NCI-H146 (cell line): ENCODE measurements around the gene GRAP.
"Not testable (repeated sequence)": the region's sequence is repeated elsewhere in the genome, so short reads cannot be mapped to it uniquely, and the experiment has no call there.

ENCODE experiments used
- DNase-seq: peaks from one replicate; lab custom pipeline; 2025; lab: John Stamatoyannopoulos, UW

Gene GRAP

DNA sequence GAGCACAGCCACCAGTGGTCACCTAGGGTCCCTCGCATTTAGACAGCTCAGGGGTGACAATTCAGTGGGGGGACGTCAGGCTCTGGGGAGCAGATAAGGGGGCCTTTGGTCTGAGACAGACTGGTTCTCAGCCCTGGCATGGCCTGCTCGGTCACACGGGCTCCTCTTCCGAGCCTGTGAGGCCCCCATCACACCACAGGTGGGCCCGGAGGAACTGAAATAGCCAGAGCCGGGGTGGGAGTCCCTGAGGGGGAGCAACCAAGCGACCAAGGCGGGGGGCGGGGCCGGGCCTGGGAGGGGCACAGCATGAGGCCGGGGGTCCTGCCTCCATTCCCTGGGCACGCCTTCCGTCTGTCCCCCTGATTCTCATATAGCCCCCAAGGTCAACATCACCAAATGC lies 4.4 kb downstream of the GRAP start:
- not testable (repeated sequence) for DNase-seq

DNA sequence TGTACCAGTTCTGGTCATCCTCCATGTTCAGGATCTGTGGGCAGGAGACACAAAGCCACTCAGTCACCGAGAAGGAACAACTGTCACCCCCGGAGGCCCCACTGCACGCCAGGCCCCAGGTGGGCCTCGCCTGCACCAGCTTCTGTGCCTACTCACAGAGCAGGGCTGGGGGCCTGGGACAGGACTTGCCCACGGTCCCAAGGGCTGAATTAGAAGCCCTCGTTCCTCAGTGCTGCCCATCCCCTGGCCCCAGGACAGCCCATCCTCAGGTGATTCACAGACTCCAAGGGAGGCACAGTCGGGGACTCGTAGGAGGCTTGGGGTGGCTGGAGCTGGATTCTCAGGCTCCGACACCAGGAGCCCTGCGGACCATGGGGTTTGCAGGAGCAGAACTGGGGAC lies 4.9 kb downstream of the GRAP start:
- not testable (repeated sequence) for DNase-seq

DNA sequence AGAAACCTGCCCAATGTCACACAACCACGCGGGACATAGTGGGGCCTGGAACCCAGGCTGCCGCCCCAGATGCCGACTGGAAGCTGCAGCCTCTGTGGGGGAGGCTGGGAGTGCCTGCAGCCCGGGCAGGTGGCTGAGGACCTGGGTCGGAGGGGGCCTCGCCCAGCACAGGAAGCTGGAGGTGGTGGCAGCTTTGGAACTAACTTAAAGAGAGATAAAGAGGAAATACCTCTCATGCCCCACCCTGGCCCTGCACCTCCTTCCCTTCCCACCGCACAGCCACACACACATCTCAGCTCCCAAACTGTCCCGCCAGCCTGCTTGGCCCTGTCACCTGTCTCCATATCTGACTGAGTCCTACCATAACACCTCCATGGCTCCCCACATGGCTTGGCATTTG lies 6.4 kb downstream of the GRAP start:
- not testable (repeated sequence) for DNase-seq

DNA sequence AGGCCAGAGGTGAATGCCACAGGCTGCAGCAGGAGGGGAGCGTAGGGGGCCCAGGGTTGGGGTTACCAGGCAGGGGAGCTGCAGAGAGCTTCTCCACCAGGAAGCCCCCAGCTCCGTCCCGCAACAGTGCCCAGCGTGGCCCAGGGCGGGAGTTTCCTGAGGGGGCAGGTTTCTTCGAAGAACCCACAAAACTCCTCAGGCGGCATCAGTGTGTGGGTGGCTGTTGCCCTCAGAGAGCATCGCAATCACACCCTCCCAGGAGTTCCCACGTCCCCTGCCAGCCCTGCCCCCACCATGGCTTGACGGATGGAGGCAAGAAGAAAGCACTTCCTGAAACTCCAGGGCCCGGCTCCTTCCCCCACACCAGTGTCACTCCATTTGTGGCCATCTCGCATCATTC lies 8.0 kb downstream of the GRAP start:
- DNase-seq, result not testable (repeated sequence)

DNA sequence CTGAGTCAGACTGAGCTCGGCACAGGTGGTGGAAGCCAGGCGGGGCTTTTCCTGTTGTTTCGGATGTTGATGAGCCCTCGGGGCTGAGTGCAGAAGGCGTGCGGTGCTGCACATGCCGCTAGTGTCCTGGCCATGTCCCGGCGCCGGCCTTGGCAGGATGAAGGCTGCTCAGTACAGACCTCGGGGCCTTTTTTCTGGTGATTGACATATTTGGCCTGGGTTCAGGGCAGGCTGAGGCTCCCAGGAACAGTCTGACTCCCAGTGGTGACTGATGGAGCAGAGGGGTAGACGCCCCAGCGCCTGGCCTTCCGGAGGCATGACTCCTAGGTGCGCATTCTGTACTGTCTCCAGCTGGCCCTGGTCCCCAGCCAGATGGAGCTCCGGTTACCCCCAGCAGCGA lies 8.8 kb downstream of the GRAP start:
- not testable (repeated sequence) for DNase-seq

DNA sequence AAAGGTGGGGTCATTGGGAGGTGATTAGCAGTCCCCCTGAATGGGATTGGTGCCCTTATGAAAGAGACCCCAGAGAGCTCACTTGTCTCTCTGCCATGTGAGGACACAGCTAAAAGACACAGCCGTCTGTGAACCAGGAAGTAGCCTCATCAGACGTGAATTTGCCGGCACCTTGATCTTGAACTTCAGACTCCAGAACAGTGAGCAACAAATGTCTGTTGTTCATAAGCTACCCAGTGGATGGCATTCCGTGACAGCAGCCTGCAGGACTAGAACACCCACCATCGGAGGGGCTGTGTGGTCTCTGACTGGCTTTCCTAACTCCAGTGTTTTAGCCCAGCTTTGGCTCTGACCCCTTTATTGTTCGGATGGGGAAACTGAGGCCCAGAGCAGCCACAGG lies 9.2 kb downstream of the GRAP start:
- DNase-seq, result not testable (repeated sequence)

DNA sequence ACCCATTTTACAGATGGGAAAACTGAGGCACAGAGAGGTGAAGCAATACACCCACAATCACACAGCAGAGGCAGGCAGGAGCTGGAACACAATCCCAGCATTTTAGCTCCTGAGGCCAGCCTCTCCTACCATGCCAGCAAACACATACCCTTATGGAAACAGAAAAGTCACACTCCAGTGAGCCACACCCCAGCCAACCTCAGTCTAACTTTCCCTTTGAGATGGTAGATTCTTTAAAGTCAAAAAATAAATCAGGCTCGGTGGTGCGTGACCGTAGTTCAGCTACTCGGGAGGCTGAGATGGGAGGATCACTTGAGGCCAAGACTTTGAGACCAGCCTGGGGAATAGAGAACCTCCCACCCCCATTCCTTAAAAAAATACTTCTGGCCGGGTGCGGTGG lies 10.6 kb downstream of the GRAP start:
- not testable (repeated sequence) for DNase-seq

DNA sequence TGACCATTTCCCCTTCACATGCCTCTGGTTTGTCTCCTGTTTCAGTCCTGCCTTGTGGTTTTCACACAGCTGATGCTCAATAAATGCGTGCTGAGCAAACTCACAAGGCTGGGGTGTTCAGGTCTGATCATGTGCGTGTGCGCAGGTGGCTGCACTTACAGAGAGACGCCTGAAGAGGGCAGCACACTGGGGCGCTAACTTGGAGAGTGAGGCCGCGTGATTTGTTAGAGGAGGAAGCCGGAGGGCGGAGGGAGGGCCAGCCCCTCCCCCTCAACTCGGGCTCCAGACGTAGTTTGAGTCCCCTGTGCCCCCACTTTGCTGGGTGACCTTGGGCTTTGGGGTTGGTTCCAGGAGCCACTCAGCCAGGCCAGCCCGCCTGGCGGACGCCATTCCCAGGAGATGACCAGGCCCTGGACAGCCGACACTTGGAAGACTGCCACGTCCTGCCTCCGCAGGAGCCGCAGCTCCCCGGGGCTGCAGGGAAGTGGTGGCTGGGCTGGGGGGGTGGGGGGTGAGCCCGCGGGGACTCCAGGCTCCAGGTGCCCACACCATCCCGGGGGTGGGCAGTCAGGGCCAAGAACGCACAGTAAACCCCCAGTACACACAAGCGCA lies 14.3 kb downstream of the GRAP start:
- not testable (repeated sequence) for DNase-seq

DNA sequence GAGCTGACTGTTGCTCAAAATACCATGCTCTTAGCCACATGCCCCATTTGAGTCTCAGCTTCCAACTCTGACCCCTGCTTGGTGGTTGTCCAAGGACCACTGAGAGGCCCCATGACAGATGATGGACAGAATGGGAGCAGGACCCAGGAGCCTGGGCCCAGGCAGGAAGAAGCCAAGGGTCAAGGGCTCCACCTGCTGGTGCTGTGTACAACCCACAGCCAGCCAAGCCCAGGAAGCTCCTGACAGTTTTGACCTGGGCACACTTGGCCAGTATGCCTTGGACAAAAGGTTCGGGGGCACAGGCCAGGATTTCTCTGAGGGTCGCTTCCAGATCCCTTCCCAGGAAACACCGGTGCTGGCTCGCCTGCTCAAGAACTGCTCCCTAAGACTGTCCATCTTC lies 15.0 kb downstream of the GRAP start:
- DNase-seq, result not testable (repeated sequence)

DNA sequence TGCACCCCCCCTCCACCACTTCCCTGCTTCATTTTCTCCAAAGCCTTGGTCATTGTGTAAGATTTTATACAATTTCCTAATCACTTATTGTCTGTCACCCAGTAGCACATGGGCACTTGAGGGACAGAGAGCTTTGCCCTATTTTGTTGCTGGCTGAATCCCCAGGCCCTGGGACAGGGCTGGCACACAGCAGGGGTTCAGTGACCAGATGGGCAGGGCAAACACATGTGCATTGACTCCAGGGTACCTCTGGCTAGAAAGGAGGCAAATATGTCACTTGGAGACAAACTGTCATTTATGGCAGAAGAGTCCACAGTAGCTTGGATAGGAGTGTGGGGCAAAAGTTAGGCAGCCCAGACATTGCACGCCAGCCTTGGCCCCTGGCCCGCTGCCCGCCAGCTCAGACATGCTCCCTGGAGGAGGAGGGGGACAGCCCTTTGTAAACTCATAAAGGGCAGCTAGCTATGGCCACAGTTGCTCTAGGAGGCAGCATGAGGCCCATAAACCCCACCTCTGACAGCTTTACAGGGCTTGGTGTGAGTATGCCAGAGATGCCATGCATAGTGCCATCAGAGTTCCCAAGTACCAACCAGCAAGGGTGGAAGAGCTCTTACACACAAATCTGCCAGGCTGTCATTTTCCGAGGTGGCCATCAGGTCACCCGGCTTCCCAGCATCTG lies 15.8 kb downstream of the GRAP start:
- DNase-seq, result not testable (repeated sequence)

DNA sequence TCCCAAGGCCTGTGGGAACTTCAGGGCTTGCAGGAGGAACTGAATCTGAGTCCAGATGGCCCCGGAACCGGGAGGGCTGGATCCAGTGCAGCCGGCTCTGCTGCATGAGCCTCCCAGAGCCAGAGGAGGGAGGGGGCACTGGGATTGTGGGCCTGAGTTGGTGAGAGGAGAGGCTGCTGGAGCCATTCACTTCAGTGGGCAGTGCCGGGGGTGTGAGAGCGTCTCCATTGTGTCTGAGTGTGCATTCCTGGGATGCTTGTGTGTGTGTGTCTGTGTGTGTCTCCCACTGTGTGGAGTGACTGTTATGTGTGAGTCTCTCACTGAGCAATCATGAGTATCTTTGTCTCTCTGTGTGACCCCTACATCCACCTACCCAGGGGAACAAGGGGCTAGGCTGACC lies 17.0 kb downstream of the GRAP start:
- not testable (repeated sequence) for DNase-seq

DNA sequence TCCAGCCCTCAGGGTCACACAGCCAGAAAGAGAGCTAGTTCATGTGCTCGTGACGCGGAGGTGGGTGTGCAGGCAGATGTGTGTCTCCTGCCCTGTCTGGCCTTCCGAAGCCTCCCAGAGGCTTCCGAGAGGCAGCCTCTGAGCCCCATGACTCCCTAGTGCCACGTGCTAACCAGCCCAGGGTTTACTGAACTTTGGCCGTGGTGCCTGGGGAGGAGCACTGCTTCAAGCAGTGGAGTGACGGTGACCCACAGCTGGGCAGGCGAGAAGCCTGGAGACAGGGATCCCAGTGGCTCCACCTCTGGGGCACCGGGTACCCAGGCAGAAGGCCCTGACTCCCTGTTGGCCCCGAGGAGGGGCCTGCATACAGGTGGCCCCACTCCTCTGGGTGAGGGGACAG lies 18.1 kb downstream of the GRAP start:
- not testable (repeated sequence) for DNase-seq

DNA sequence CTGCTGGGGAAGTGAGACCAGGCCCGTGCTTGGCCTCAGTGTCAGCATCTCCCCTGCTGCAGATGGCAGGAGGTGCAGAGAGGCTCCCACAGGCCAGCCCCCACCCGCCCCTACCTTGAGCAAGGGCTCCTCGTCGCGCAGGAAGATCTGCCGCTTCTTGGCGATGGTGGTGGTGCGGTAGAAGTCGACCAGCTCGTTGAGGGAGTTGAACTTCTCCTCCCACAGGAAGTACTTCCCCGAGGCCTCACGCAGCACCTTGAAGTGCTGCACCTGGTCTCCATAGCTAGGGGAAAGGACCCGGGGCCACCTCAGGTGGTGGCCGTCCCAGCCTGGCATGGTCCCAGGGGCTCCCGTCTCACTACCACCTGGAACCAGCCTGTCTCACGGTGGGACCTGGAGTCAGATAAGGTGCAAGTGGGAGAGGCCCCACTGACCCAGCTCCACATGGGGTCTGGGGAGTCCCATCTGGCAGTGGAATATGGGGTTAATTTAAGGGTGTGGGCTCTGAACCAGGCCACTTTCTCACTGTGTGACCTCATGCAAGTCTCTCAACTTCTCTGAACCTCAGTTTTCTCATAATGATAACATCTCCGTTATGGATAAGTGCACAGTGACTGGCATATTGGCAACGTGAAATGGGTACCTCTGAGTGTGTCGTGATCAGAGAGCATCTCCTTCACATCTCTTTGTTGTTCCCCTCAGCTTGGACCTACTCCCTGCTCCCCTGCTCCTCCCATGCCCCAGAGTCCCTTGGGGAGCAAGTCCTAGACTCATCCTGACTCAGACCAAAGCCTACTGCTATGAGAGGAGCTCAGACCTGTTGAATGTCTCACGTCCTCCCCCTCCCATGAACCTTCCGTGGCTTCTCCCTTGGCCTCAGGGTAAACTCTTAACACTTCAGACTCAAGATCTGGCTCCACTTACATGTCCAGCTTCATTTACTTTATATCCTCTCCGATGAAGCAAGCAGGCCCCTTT lies 22.4 kb downstream of the GRAP start:
- no peak for DNase-seq

DNA sequence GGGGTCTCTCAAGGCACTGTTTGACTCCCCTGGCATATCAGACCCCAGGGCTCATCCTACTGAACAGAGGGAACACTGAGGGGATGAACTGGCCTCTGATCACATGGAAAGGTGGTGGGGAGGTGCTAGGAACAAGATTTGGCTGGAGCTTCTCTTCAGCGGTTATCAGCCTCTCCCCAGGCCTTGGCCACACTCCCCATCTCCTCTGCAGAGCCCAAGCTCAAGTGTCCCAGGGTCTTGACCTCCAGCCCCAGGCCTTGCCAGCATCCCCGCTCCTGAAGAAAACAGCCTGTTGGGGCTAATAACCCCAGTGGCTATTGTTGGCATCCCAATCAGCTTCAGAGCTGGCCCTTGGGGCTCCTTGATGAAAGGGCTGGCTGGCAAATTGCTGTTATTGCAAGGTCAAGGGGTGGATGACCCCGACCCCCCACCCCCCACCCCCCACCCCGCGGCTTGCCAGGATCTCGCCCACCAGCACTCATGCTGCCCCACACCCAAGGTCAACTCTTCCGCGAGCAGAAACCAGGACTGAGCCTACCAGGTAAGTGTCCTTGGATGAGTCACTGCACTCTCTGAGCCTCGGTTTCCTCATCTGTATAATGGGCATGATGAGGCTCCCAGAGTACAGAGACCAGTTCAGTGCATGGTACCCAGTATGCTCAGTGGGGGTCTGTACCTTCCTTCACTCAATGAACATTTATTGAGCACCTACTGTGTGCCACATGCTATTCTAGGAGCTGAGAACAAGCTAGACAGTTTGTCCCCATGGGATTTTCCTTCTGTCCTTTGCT lies 23.4 kb downstream of the GRAP start:
- DNase-seq, result no peak

DNA sequence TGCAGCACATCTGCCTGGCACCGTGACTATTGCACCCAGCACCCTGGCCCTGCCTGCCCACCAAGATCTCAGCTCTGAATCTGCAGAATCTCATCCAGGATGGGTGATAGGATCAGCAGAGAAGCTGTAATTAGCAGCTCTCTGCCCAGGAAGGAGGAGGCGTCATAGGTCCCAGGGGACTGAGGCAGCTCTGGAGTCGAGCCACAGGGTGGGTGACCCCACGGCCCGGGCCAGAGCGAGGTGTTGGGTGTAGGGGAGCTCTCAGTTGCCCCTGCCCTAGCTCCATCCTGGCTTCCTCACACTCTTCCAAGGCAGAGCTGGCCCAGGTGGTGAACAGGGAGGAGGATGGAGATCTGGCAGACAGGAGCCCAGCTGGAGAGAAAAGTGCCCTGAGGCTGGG lies 24.0 kb downstream of the GRAP start:
- DNase-seq, result no peak

DNA sequence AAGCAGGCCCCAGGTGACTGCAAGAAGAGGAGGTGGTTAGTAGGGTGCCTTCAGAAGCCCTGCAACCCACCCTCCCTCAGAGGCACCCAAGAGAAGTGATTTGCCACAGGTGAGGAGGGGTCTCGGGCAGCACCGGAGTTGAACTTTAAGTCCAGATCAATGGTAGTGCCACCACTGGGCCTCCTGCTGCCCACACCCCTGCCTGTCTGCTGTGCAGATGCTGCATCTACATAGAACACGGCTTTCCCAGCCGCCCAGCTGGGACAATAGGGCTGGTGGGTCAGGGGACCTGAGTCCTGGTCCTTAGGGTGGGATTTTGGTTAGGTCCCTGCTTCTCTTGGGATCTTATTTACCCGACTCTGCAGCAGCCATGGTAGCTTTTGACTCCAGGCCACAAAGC lies 24.6 kb downstream of the GRAP start:
- DNase-seq, result no peak

DNA sequence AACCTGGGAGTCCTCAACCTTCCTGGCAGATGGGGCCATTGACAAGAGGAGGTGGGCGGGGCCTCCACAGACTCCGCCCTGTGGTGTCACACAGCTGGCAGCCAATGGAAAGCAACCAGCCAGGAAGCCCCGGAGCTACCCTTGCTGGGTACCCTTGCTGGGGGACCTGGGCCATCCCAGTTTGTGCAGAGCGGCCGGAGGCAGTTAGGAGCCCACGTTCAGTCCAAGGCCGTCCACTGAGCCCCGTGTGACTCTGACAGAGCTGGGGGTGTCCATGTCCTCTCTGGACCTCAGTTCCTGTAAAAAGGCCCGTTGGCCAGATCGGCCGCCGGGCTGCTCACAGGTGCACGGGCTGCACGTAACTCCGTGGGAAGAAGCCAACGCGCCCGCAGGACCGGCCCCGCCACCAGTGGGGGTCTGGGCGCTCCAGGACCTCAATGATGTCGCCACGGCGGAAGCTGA lies 25.1 kb downstream of the GRAP start:
- DNase-seq, result no peak

DNA sequence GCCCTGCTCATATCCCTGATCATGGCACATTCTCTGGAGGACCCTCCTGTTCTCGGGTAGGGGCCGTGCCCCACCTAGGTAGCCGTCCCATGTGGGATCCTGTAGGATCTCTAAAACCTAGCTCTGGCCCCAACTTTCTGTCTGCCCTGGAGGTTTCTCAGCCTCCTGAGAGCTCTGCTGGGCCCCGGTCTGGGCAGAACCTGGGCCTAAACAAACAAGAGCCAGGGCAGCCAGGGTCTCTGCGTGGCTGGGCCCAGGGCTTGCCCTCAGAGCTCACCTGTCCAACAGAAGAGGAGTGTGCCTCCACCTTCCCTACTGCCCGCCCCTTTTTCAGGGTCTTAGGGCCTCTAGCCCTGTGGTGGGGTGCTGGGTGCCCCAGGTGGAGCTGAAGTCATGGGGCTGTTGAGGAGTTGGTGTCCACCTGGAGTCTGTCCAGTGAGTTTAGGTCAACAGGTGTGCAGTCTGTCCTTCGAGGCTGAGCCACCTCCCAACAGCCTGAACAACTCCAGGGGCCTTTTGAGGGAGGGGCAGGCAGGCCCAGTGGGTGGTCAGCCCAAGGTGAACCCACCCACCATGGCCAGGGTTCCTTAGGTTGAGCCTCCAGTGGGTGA lies 25.6 kb downstream of the GRAP start:
- DNase-seq, result not testable (repeated sequence)

DNA sequence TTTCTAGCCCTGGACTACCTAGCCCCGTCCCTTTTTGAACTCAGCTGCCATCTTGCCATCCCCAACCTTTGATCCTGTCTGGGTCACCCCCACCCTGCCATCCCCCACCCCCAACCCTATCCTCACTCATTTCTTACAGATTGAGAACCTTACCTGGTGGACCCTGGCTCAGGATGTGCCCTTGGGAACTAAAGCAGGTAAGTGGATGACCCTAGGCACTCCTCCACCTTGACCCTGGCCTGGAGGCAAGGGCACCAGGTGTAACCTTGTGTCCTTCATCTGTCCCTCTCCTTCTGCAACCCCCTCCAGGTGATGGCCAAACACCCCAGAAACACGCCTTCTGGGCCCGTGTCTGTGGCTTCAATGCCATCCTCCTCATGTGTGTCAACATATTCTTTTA lies 26.7 kb downstream of the GRAP start:
- DNase-seq, result no peak

DNA sequence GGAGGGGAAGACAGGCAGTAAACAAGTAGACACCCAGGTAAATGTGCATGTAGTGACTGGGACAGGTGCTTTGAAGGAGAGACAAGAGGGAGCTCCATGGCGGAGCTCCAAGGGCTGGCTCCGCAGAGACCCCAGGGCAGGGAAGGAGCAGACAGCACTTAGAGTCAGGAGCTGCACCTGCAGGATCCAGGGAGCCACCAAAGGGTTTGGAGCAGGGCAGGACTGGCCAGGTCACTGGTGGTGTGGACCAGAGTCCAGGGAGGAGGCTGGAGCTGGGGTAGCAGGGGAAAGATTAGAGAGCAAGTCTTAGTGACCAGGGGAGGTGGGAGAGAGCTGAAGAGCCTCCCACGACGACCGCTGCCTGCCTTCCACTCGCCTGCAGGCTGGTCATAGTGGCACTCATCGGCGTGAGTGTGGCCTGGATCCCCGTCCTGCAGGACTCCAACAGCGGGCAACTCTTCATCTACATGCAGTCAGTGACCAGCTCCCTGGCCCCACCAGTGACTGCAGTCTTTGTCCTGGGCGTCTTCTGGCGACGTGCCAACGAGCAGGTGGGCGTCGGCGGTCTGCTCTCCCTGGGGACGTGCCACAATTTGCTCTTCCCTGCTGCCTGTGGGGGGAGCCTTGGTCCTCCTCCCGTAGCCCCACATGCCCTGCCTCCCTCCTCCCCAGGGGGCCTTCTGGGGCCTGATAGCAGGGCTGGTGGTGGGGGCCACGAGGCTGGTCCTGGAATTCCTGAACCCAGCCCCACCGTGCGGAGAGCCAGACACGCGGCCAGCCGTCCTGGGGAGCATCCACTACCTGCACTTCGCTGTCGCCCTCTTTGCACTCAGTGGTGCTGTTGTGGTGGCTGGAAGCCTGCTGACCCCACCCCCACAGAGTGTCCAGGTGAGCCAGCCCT lies 27.5 kb downstream of the GRAP start:
- peak; percentile 51 for DNase-seq
